ENCODE data around the gene SLC38A7.

- TF ChIP-seq, protein P1, sequence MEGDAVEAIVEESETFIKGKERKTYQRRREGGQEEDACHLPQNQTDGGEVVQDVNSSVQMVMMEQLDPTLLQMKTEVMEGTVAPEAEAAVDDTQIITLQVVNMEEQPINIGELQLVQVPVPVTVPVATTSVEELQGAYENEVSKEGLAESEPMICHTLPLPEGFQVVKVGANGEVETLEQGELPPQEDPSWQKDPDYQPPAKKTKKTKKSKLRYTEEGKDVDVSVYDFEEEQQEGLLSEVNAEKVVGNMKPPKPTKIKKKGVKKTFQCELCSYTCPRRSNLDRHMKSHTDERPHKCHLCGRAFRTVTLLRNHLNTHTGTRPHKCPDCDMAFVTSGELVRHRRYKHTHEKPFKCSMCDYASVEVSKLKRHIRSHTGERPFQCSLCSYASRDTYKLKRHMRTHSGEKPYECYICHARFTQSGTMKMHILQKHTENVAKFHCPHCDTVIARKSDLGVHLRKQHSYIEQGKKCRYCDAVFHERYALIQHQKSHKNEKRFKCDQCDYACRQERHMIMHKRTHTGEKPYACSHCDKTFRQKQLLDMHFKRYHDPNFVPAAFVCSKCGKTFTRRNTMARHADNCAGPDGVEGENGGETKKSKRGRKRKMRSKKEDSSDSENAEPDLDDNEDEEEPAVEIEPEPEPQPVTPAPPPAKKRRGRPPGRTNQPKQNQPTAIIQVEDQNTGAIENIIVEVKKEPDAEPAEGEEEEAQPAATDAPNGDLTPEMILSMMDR (IDR thresholded peaks at IDR 0.05) = no peak
- TF ChIP-seq REST (IDR thresholded peaks at IDR 0.05; ENCODE audit: insufficient read depth in 1 of 2, low read depth in 2 of 2, low read length in 1 of 2) (no peak), TCF7L2 (IDR thresholded peaks at IDR 0.05; ENCODE audit: low read depth, low read length) (no peak), POLR2AphosphoS5 (IDR thresholded peaks at IDR 0.05; ENCODE audit: low read depth, low read length) (no peak), SIN3A (IDR thresholded peaks at IDR 0.05; ENCODE audit: borderline replicate concordance, insufficient read depth, low read depth, low read length) (no peak)
Measured at GRCh38 chr16:58685084-58685449, 497 bp upstream of the SLC38A7 start.

Measured in Panc1 (cell line).